Adipocyte (in vitro differentiated cells): ENCODE data around the gene NBR1.
"Not testable (repeated sequence)": the region's sequence is repeated elsewhere in the genome, so short reads cannot be mapped to it uniquely, and the experiment has no call there.

Experiments used
- DNase-seq: peaks from one replicate; pipeline ENCODE4 v3.0.0-alpha.2; 2015; ENCODE audit warnings: low read depth
- H3K27me3 ChIP-seq: replicated peaks from 2 replicates; pipeline ENCODE4 v1.7.0; 2013; ENCODE audit warnings: mild to moderate bottlenecking, low read length, moderate library complexity; ENCODE audit not compliant: control insufficient read depth, insufficient read depth
- H3K36me3 ChIP-seq: 2 replicates; pipeline ENCODE4 v1.7.0; 2013; ENCODE audit warnings: low read length, mild to moderate bottlenecking, moderate library complexity; ENCODE audit not compliant: control insufficient read depth, insufficient read depth, severe bottlenecking
- H3K4me1 ChIP-seq: 2 replicates; pipeline ENCODE4 v1.7.0; 2013; ENCODE audit warnings: mild to moderate bottlenecking, low read length, moderate library complexity; ENCODE audit not compliant: control insufficient read depth, insufficient read depth
- H3K4me3 ChIP-seq: 2 replicates; pipeline ENCODE4 v1.7.0; 2013; ENCODE audit warnings: mild to moderate bottlenecking, low read length, moderate library complexity
- H3K9ac ChIP-seq: 2 replicates; pipeline ENCODE4 v1.7.0; 2013; ENCODE audit warnings: mild to moderate bottlenecking, low read length, moderate library complexity
- H3K9me3 ChIP-seq: 2 replicates; pipeline ENCODE4 v1.7.0; 2013; ENCODE audit warnings: mild to moderate bottlenecking, low read length, moderate library complexity; ENCODE audit not compliant: control insufficient read depth

Gene NBR1

GRCh38 chr17:43233263-43233662 lies 62.2 kb downstream of the NBR1 start:
- not testable (repeated sequence) for H3K36me3 ChIP-seq, DNase-seq, H3K4me3 ChIP-seq, H3K4me1 ChIP-seq, H3K9ac ChIP-seq, H3K27me3 ChIP-seq, H3K9me3 ChIP-seq

GRCh38 chr17:43233877-43234276 lies 62.9 kb downstream of the NBR1 start, which contains the start of gene RNU2-1:
Gene RNU2-1, minus strand, starts transcription at chr17:43233977.
- not testable (repeated sequence) for H3K36me3 ChIP-seq

GRCh38 chr17:43239597-43239996 lies 68.6 kb downstream of the NBR1 start:
- not testable (repeated sequence) for H3K4me3 ChIP-seq, H3K4me1 ChIP-seq, H3K9me3 ChIP-seq, DNase-seq, H3K9ac ChIP-seq, H3K27me3 ChIP-seq, H3K36me3 ChIP-seq

More at GRCh38 chr17:43233877-43234276, 62.9 kb downstream of the NBR1 start, which contains the start of gene RNU2-1:
- H3K9me3 ChIP-seq, H3K27me3 ChIP-seq, H3K9ac ChIP-seq, H3K4me3 ChIP-seq, DNase-seq, H3K4me1 ChIP-seq: not testable (repeated sequence)

- not testable (repeated sequence) for H3K36me3 ChIP-seq, H3K4me1 ChIP-seq, H3K9me3 ChIP-seq, DNase-seq, H3K27me3 ChIP-seq, H3K4me3 ChIP-seq, H3K9ac ChIP-seq
Measured at GRCh38 chr17:43240596-43241352, 69.8 kb downstream of the NBR1 start.

GRCh38 chr17:43246456-43246855 lies 75.4 kb downstream of the NBR1 start:
- not testable (repeated sequence) for DNase-seq, H3K27me3 ChIP-seq, H3K4me1 ChIP-seq, H3K4me3 ChIP-seq, H3K9ac ChIP-seq, H3K9me3 ChIP-seq, H3K36me3 ChIP-seq
